ENCODE measurements around the gene RARS1.

RARS1 gene

DNA sequence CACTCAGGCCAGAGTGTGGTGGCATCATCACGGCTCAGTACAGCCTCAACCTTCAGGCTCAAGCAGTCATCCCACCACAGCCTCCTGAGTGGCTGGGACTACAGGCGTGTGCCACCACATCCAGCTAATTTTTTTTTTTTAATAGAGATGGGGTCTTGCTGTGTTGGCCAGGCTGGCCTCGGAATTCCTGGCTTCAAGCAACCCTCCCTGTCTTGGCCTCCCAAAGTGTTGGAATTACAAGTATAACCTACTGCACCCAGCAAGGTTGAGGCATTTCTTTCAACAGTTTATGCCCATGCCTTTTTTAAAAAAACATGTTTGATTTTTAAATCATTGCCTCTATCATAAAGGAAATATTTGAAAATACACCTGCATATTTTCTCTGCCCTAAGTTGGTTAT lies 2.8 kb downstream of the RARS1 start:
- DNase-seq, result no peak
- no peak overlapping the region for H3K27ac ChIP-seq (ENCODE audit: low read length)
- H3K9ac ChIP-seq (ENCODE audit: low read depth, low read length), result no peak overlapping the region
- no peak overlapping the region for H3K4me2 ChIP-seq (ENCODE audit: insufficient read depth, low read length)
- peaks cover 31% of the 10 kb centered on the region for H3K79me2 ChIP-seq (ENCODE audit: insufficient read depth, low read length)
- H3K27me3 ChIP-seq (ENCODE audit: insufficient read depth, low read length, poor library complexity), result no peaks in the 10 kb centered on the region
- H3K4me3 ChIP-seq (ENCODE audit: low read depth in 1 of 2, low read length in 2 of 2), result no peak overlapping the region
- peaks cover 27% of the 10 kb centered on the region for H3K4me1 ChIP-seq (ENCODE audit: insufficient read depth, low read length)
- peaks cover 62% of the 10 kb centered on the region for H3K36me3 ChIP-seq (ENCODE audit: insufficient read depth, low read length)
- H2AFZ ChIP-seq (ENCODE audit: low read depth, low read length), result no peak overlapping the region
- peaks cover 5% of the 10 kb centered on the region; the same call in 1 of the 2 replicates for H4K20me1 ChIP-seq (ENCODE audit: insufficient read depth, low read length)
- TF ChIP-seq, protein P1, sequence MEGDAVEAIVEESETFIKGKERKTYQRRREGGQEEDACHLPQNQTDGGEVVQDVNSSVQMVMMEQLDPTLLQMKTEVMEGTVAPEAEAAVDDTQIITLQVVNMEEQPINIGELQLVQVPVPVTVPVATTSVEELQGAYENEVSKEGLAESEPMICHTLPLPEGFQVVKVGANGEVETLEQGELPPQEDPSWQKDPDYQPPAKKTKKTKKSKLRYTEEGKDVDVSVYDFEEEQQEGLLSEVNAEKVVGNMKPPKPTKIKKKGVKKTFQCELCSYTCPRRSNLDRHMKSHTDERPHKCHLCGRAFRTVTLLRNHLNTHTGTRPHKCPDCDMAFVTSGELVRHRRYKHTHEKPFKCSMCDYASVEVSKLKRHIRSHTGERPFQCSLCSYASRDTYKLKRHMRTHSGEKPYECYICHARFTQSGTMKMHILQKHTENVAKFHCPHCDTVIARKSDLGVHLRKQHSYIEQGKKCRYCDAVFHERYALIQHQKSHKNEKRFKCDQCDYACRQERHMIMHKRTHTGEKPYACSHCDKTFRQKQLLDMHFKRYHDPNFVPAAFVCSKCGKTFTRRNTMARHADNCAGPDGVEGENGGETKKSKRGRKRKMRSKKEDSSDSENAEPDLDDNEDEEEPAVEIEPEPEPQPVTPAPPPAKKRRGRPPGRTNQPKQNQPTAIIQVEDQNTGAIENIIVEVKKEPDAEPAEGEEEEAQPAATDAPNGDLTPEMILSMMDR (IDR thresholded peaks at IDR 0.05; ENCODE audit: borderline replicate concordance, extremely low read depth, low read length, poor library complexity, severe bottlenecking), result no peak
- no peak for TF ChIP-seq EZH2 (IDR thresholded peaks at IDR 0.05; ENCODE audit: borderline replicate concordance, low read depth, low read length, severe bottlenecking)
- no peaks in the 10 kb centered on the region for H3K9me3 ChIP-seq (ENCODE audit: insufficient read depth, low read length, severe bottlenecking)
- ATAC-seq (ENCODE audit: insufficient read depth, low read depth), result no peak

DNA sequence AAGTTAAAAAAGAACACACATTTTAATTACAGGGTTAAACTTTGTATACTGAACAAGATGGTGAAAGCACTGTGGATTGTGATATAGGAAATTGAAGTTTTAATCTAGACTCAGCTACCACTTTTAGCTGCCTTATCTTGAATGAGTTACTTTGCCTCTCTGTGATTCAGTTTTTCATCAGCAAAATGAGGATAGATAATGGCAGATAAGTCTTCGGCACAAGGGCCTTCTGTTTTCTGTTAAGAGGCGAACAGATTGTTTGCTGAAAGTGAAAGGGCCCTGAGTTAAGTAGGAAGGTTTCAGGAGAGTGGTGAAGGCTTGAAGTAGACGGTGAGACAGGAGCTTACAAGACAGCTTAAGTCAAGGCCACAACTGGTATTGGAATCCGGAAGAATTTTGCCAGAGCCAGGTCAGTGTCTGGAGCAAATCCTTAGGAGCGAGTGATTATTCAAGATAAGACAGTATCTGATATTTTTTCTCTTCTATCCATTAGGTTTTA lies 7.8 kb downstream of the RARS1 start:
- no peaks in the 10 kb centered on the region for H4K20me1 ChIP-seq (ENCODE audit: insufficient read depth, low read length)
- ATAC-seq (ENCODE audit: insufficient read depth, low read depth) (no peak), DNase-seq (no peak)
- no peak overlapping the region for H3K27ac ChIP-seq (ENCODE audit: low read length)
- H2AFZ ChIP-seq (ENCODE audit: low read depth, low read length), result no peak overlapping the region
- TF ChIP-seq, protein P1 (IDR thresholded peaks at IDR 0.05; ENCODE audit: borderline replicate concordance, extremely low read depth, low read length, poor library complexity, severe bottlenecking), result no peak
- no peak for TF ChIP-seq EZH2 (IDR thresholded peaks at IDR 0.05; ENCODE audit: borderline replicate concordance, low read depth, low read length, severe bottlenecking)
- H3K4me1 ChIP-seq (ENCODE audit: insufficient read depth, low read length), result no peaks in the 10 kb centered on the region
- no peaks in the 10 kb centered on the region for H3K9me3 ChIP-seq (ENCODE audit: insufficient read depth, low read length, severe bottlenecking)
- H3K27me3 ChIP-seq (ENCODE audit: insufficient read depth, low read length, poor library complexity), result no peaks in the 10 kb centered on the region
- peaks cover 90% of the 10 kb centered on the region for H3K36me3 ChIP-seq (ENCODE audit: insufficient read depth, low read length)
- H3K4me3 ChIP-seq (ENCODE audit: low read depth in 1 of 2, low read length in 2 of 2), result no peak overlapping the region
- H3K9ac ChIP-seq (ENCODE audit: low read depth, low read length), result no peak overlapping the region
- H3K4me2 ChIP-seq (ENCODE audit: insufficient read depth, low read length), result no peak overlapping the region
- peaks cover 7% of the 10 kb centered on the region; the same call in 1 of the 2 replicates for H3K79me2 ChIP-seq (ENCODE audit: insufficient read depth, low read length)

DNA sequence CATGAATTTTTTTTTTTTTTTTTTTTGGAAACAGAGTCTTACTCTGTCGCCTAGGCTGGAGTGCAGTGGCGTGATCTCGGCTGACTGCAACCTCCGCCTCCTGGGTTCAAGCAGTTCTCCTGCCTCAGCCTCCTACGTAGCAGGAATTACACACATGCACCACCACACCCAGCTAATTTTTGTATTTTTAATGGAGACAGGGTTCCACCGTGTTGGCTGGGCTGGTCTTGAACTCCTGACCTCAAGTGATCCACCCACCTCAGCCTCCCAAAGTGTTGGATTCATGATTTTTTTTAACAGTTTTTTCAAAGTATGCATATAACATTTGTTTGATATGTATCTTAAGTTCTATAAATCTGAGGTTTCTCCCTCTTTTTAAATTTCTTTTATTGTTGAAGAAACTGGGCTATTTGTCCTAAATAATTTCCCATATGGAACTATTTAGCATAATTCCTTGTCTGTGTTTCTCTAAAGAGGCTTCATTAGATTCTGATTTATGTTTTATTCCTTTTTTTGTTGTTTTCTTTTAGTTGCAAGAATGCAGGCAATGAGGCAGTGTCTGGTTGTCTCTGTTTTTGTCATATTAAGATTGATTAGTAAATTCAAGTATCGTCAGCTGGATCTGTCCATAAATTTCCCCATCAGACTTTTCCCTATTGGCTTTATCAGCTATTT lies 16.4 kb downstream of the RARS1 start:
- H3K4me3 ChIP-seq (ENCODE audit: low read depth in 1 of 2, low read length in 2 of 2), result no peak overlapping the region
- H3K27ac ChIP-seq (ENCODE audit: low read length), result no peak overlapping the region
- no peak overlapping the region for H2AFZ ChIP-seq (ENCODE audit: low read depth, low read length)
- peaks cover 67% of the 10 kb centered on the region for H3K36me3 ChIP-seq (ENCODE audit: insufficient read depth, low read length)
- ATAC-seq (ENCODE audit: insufficient read depth, low read depth), result no peak
- no peaks in the 10 kb centered on the region for H4K20me1 ChIP-seq (ENCODE audit: insufficient read depth, low read length)
- no peaks in the 10 kb centered on the region for H3K79me2 ChIP-seq (ENCODE audit: insufficient read depth, low read length)
- DNase-seq, result no peak
- H3K4me2 ChIP-seq (ENCODE audit: insufficient read depth, low read length), result no peak overlapping the region
- no peaks in the 10 kb centered on the region for H3K27me3 ChIP-seq (ENCODE audit: insufficient read depth, low read length, poor library complexity)
- TF ChIP-seq, protein P1 (IDR thresholded peaks at IDR 0.05; ENCODE audit: borderline replicate concordance, extremely low read depth, low read length, poor library complexity, severe bottlenecking), result no peak
- TF ChIP-seq EZH2 (IDR thresholded peaks at IDR 0.05; ENCODE audit: borderline replicate concordance, low read depth, low read length, severe bottlenecking), result no peak
- no peaks in the 10 kb centered on the region for H3K4me1 ChIP-seq (ENCODE audit: insufficient read depth, low read length)
- H3K9ac ChIP-seq (ENCODE audit: low read depth, low read length), result no peak overlapping the region
- no peaks in the 10 kb centered on the region for H3K9me3 ChIP-seq (ENCODE audit: insufficient read depth, low read length, severe bottlenecking)
